Measurements from ENCODE around the gene MACO1. TPM values are rescaled to one million over a fixed set of nuclear protein-coding genes. Genes with fewer than 3 reads are reported as not detected.
A peak's percentile ranks its signal among the peaks of the same experiment; 100 is the strongest.

Gene MACO1
- total and polyA plus RNA-seq, 2 of the 13 experiments (the other 11 are each of a cell fraction or from before 2014, with no cell fraction given): 9.7 to 17.0 TPM

- peak; percentile 59 for TF ChIP-seq PRDM15 (CRISPR knock-in tag; IDR thresholded peaks at IDR 0.05)
- TF ChIP-seq HMGXB4 (CRISPR knock-in tag; IDR thresholded peaks at IDR 0.05; ENCODE audit: borderline replicate concordance in 1 of 2, low read depth in 1 of 2): 0 out of 4 replicates have a peak, but pooled peaks have one; percentile 39
- peak; percentile 67 for TF ChIP-seq PHF8 (CRISPR knock-in tag; IDR thresholded peaks at IDR 0.05)
- no peak for TF ChIP-seq POGZ (CRISPR knock-in tag; IDR thresholded peaks at IDR 0.05)
- TF ChIP-seq TRIM24 (CRISPR knock-in tag; IDR thresholded peaks at IDR 0.05): no peak
- no peak for TF ChIP-seq KLF13 (CRISPR knock-in tag; IDR thresholded peaks at IDR 0.05)
- peak; percentile 89 for TF ChIP-seq ZFY (CRISPR knock-in tag; IDR thresholded peaks at IDR 0.05)
- peak; percentile 60 for TF ChIP-seq RAD21 (CRISPR knock-in tag; IDR thresholded peaks at IDR 0.05)
- 0 out of 2 replicates have a peak, but pooled peaks have one; percentile 59 for TF ChIP-seq ZNF790 (CRISPR knock-in tag; IDR thresholded peaks at IDR 0.05; ENCODE audit: borderline replicate concordance)
- no peak for TF ChIP-seq ZNF337 (CRISPR knock-in tag; IDR thresholded peaks at IDR 0.05; ENCODE audit: borderline replicate concordance, low read depth)
- TF ChIP-seq KLF6 (CRISPR knock-in tag; IDR thresholded peaks at IDR 0.05): 0 out of 2 replicates have a peak, but pooled peaks have one; percentile 41
- no peak for TF ChIP-seq ZNF510 (CRISPR knock-in tag; IDR thresholded peaks at IDR 0.05; ENCODE audit: low read depth)
- TF ChIP-seq MEIS2 (CRISPR knock-in tag; IDR thresholded peaks at IDR 0.05): 0 out of 2 replicates have a peak, but pooled peaks have one; percentile 23
- TF ChIP-seq ZNF609 (CRISPR knock-in tag; IDR thresholded peaks at IDR 0.05; ENCODE audit: borderline replicate concordance): no peak
- TF ChIP-seq NFATC3 (CRISPR knock-in tag; IDR thresholded peaks at IDR 0.05): no peak
- TF ChIP-seq ZNF451 (CRISPR knock-in tag; IDR thresholded peaks at IDR 0.05): peak; percentile 63; the same call in 1 of the 2 replicates
- no peak; the same call in 1 of the 2 replicates for TF ChIP-seq NCOA2 (CRISPR knock-in tag; IDR thresholded peaks at IDR 0.05)
Measured at GRCh38 chr1:25543425-25544242, 112.9 kb downstream of the MACO1 start, which contains the start of gene LDLRAP1 (continued).

Measured in HepG2 (cell line).